MM.1S (cell line): ENCODE results near the gene MYLK.

Experiments
- DNase-seq: peaks from one replicate; pipeline ENCODE4 v3.0.0-alpha.2; 2015
- H2AFZ ChIP-seq: fragments of 300-600 bp; sonication (generic); 2 replicates; pipeline ENCODE4 v1.6.0; 2016; ENCODE audit warnings: antibody characterized with exemption, low read length
- H3F3A ChIP-seq: fragments of 300-600 bp; sonication (generic); 2 replicates; pipeline ENCODE4 v1.6.1; 2016; ENCODE audit warnings: mild to moderate bottlenecking, antibody characterized with exemption, low read length, moderate library complexity, mixed read lengths; ENCODE audit not compliant: insufficient read depth
- H3K27ac ChIP-seq: fragments of 300-600 bp; sonication (generic); 2 replicates; pipeline ENCODE4 v1.5.1; 2016; ENCODE audit warnings: mild to moderate bottlenecking, low read length
- H3K27me3 ChIP-seq: fragments of 300-600 bp; sonication (generic); replicated peaks from 2 replicates; pipeline ENCODE4 v1.6.0; 2016; ENCODE audit warnings: low read length; ENCODE audit not compliant: insufficient read depth
- H3K36me3 ChIP-seq: fragments of 300-600 bp; sonication (generic); replicated peaks from 2 replicates; pipeline ENCODE4 v1.6.1; 2016; ENCODE audit warnings: mild to moderate bottlenecking, low read length, mixed read lengths; ENCODE audit not compliant: insufficient read depth
- H3K4me1 ChIP-seq: fragments of 300-600 bp; sonication (generic); 2 replicates; pipeline ENCODE4 v1.6.1; 2016; ENCODE audit warnings: low read length, mixed read lengths
- H3K4me2 ChIP-seq: fragments of 300-600 bp; sonication (generic); 2 replicates; pipeline ENCODE4 v1.6.0; 2016; ENCODE audit warnings: low read depth, low read length
- H3K4me3 ChIP-seq: fragments of 300-600 bp; sonication (generic); 2 replicates; pipeline ENCODE4 v1.5.1; 2016; ENCODE audit warnings: low read length, mixed read lengths
- H3K79me2 ChIP-seq: fragments of 300-600 bp; sonication (generic); 2 replicates; pipeline ENCODE4 v1.6.1; 2016; ENCODE audit warnings: mixed run types, low read length, mixed read lengths
- H3K9ac ChIP-seq: fragments of 300-600 bp; sonication (generic); 2 replicates; pipeline ENCODE4 v1.6.1; 2016; ENCODE audit warnings: low read length, mixed read lengths
- H3K9me2 ChIP-seq: fragments of 300-600 bp; sonication (generic); replicated peaks from 2 replicates; pipeline ENCODE4 v1.6.1; 2016; ENCODE audit warnings: mild to moderate bottlenecking, low read length, mixed read lengths; ENCODE audit not compliant: insufficient read depth
- H3K9me3 ChIP-seq: fragments of 300-600 bp; sonication (generic); replicated peaks from 2 replicates; pipeline ENCODE4 v1.6.1; 2016; ENCODE audit warnings: mild to moderate bottlenecking, low read length, mixed read lengths; ENCODE audit not compliant: insufficient read depth
- H4K20me1 ChIP-seq: fragments of 300-600 bp; sonication (generic); 2 replicates; pipeline ENCODE4 v1.6.1; 2016; ENCODE audit warnings: mild to moderate bottlenecking, low read length, moderate library complexity, mixed read lengths; ENCODE audit not compliant: insufficient read depth
- CTCF ChIP-seq: fragments of 300-600 bp; sonication (generic); IDR thresholded peaks from 2 replicates; pipeline ENCODE4 v1.5.1; 2016; ENCODE audit warnings: antibody characterized with exemption, low read length, mixed read lengths
- EZH2 ChIP-seq: fragments of 300-600 bp; sonication (generic); optimal IDR thresholded peaks from 2 replicates; pipeline ENCODE3; 2017; ENCODE audit warnings: low read depth, mild to moderate bottlenecking, antibody characterized with exemption, low read length, mixed read lengths
- EZH2phosphoT487 ChIP-seq: fragments of 300-600 bp; sonication (generic); IDR thresholded peaks from 2 replicates; pipeline ENCODE4 v1.6.1; 2018; ENCODE audit warnings: antibody characterized with exemption, low read length

MYLK gene

GRCh38 chr3:123688241-123688747 is 195.8 kb downstream of the MYLK start:
- H4K20me1 ChIP-seq = no peaks in the 10 kb centered on the region
- no peaks in the 10 kb centered on the region for H3K9me3 ChIP-seq
- no peak overlapping the region for H2AFZ ChIP-seq
- H3K4me1 ChIP-seq = no peaks in the 10 kb centered on the region
- no peaks in the 10 kb centered on the region for H3K27me3 ChIP-seq
- H3K36me3 ChIP-seq = no peaks in the 10 kb centered on the region
- H3K4me2 ChIP-seq = no peak overlapping the region
- TF ChIP-seq CTCF = no peak
- TF ChIP-seq EZH2 = no peak
- no peak for TF ChIP-seq EZH2phosphoT487
- no peaks in the 10 kb centered on the region for H3K79me2 ChIP-seq
- no peak overlapping the region for H3K9ac ChIP-seq
- no peak overlapping the region for H3K27ac ChIP-seq
- no peaks in the 10 kb centered on the region for H3F3A ChIP-seq
- no peak overlapping the region for H3K4me3 ChIP-seq
- no peaks in the 10 kb centered on the region for H3K9me2 ChIP-seq
- DNase-seq = no peak

GRCh38 chr3:123687286-123687685 is 196.8 kb downstream of the MYLK start:
- TF ChIP-seq EZH2phosphoT487 = no peak
- TF ChIP-seq CTCF = no peak
- TF ChIP-seq EZH2 = no peak
- Histone ChIP-seq H4K20me1 (no peaks in the 10 kb centered on the region), H3K4me3 (no peak overlapping the region), H3K4me1 (no peaks in the 10 kb centered on the region), H3K9me3 (no peaks in the 10 kb centered on the region), H3K36me3 (no peaks in the 10 kb centered on the region), H3K27me3 (no peaks in the 10 kb centered on the region), H3F3A (no peaks in the 10 kb centered on the region), H2AFZ (no peak overlapping the region), H3K27ac (no peak overlapping the region), H3K4me2 (no peak overlapping the region), H3K9me2 (no peaks in the 10 kb centered on the region), H3K79me2 (no peaks in the 10 kb centered on the region), H3K9ac (no peak overlapping the region)
- no peak for DNase-seq

GRCh38 chr3:123686251-123686650 is 197.9 kb downstream of the MYLK start:
- Histone ChIP-seq H2AFZ (no peak overlapping the region), H3K79me2 (no peaks in the 10 kb centered on the region), H3K4me2 (no peak overlapping the region), H3F3A (no peaks in the 10 kb centered on the region), H3K27ac (no peak overlapping the region), H3K4me3 (no peak overlapping the region), H3K9me2 (no peaks in the 10 kb centered on the region), H3K9me3 (no peaks in the 10 kb centered on the region), H3K9ac (no peak overlapping the region), H3K36me3 (no peaks in the 10 kb centered on the region), H4K20me1 (no peaks in the 10 kb centered on the region), H3K4me1 (no peaks in the 10 kb centered on the region), H3K27me3 (no peaks in the 10 kb centered on the region)
- TF ChIP-seq CTCF = no peak
- no peak for DNase-seq
